Endodermal cell (in vitro differentiated cells): ENCODE measurements around the gene CELSR2. TPM values are rescaled to one million over a fixed set of nuclear protein-coding genes. Genes with fewer than 3 reads are reported as not detected.

Experiments used
- DNase-seq: peaks from one replicate; pipeline ENCODE4 v3.0.0-alpha.2; 2017
- H3K27ac ChIP-seq: 2 replicates; pipeline ENCODE4 v1.5.1; 2013; ENCODE audit warnings: mild to moderate bottlenecking, low read depth, low read length, moderate library complexity
- H3K27me3 ChIP-seq: 2 replicates; pipeline ENCODE4 v1.6.1; 2013; ENCODE audit warnings: mild to moderate bottlenecking, low read length, moderate library complexity; ENCODE audit not compliant: insufficient read depth, control insufficient read depth, poor library complexity, severe bottlenecking
- H3K36me3 ChIP-seq: 2 replicates; pipeline ENCODE4 v1.7.0; 2013; ENCODE audit warnings: mild to moderate bottlenecking, low read length, moderate library complexity; ENCODE audit not compliant: control insufficient read depth, insufficient read depth
- H3K4me1 ChIP-seq: one replicate; pipeline ENCODE4 v1.7.0; 2013; ENCODE audit warnings: low read length; ENCODE audit not compliant: control insufficient read depth, insufficient read depth
- H3K4me3 ChIP-seq: 2 replicates; pipeline ENCODE4 v1.5.1; 2013; ENCODE audit warnings: mild to moderate bottlenecking, low read length, moderate library complexity
- H3K9ac ChIP-seq: 2 replicates; pipeline ENCODE4 v1.6.1; 2013; ENCODE audit warnings: mild to moderate bottlenecking, low read length, moderate library complexity; ENCODE audit not compliant: poor library complexity, severe bottlenecking; ENCODE audit errors: extremely low read depth
- H3K9me3 ChIP-seq: 2 replicates; pipeline ENCODE4 v1.6.1; 2013; ENCODE audit warnings: mild to moderate bottlenecking, low read length, moderate library complexity; ENCODE audit not compliant: control insufficient read depth
- H3K27ac Mint-ChIP-seq: 2 replicates; pipeline ENCODE4 v1.8.0; 2020; ENCODE audit warnings: mixed read lengths
- H3K27me3 Mint-ChIP-seq: 2 replicates; pipeline ENCODE4 v1.8.0; 2021; ENCODE audit warnings: mild to moderate bottlenecking, mixed read lengths; ENCODE audit not compliant: insufficient read depth
- H3K36me3 Mint-ChIP-seq: 2 replicates; pipeline ENCODE4 v1.8.0; 2020; ENCODE audit warnings: low read depth, mixed read lengths
- H3K4me1 Mint-ChIP-seq: 2 replicates; pipeline ENCODE4 v1.8.0; 2020; ENCODE audit warnings: mixed read lengths
- H3K4me3 Mint-ChIP-seq: 2 replicates; pipeline ENCODE4 v1.8.0; 2020; ENCODE audit warnings: mild to moderate bottlenecking, moderate library complexity, mixed read lengths
- H3K9me3 Mint-ChIP-seq: 2 replicates; pipeline ENCODE4 v1.8.0; 2020; ENCODE audit warnings: mild to moderate bottlenecking, mixed read lengths
- WGBS, 2 experiments: methylation state at CpG; one replicate each; pipeline versions ENCODE4 v1.1.5 to v1.1.7; 2013; ENCODE audit warnings: missing lambda C conversion rate in 2 of 2, mixed read lengths in 1 of 2; ENCODE audit not compliant: insufficient coverage in 1 of 2, insufficient read length in 1 of 2; 5-methylcytosine and 5-hydroxymethylcytosine counted together
- total RNA-seq, 2 donors: library from RNA; stranded (reverse); fragmentation: NEBNext Ultra II Directional in 1 of 2; extraction: Animal tissue kit (Norgen Biotek cat#: 25700) in 1 of 2; gene quantifications; 2 replicates in 1 of 2; 3 replicates in 1 of 2; pipeline ENCODE4 v1.2.1, GENCODE V29; 2021
- TF ChIP-seq, protein P1 (sequence below): fragments of 200-600 bp; sonication (generic); conservative IDR thresholded peaks from 2 replicates; pipeline ENCODE4 v1.5.0; 2021; ENCODE audit warnings: antibody characterized with exemption, mild to moderate bottlenecking

CELSR2 gene
- total RNA-seq, 2 donors from 2014 or later = 16.1 to 20.2 TPM

DNA sequence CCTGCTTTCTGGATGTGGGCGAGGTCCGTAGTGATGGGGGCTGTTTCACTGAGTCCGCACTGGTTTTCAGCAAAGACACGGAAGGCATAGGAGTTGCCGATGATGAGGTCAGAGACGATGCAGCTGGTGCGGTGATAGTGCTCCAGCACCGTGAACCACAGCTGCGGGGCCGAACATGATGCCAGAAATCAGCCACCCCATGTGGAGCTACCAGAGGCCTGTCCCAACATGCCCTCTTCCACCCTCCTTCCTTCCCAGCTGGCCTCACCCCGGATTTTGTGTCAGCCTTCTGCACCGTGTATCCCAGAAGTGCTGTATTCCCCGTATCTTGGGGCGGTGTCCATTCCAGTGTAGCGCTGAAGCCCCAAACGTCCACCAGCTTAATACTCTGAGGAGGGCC is 47.4 kb downstream of the CELSR2 start:
- 94 to 96% methylated on average over 16 of the region's 16 CpGs for WGBS, 2 experiments

DNA sequence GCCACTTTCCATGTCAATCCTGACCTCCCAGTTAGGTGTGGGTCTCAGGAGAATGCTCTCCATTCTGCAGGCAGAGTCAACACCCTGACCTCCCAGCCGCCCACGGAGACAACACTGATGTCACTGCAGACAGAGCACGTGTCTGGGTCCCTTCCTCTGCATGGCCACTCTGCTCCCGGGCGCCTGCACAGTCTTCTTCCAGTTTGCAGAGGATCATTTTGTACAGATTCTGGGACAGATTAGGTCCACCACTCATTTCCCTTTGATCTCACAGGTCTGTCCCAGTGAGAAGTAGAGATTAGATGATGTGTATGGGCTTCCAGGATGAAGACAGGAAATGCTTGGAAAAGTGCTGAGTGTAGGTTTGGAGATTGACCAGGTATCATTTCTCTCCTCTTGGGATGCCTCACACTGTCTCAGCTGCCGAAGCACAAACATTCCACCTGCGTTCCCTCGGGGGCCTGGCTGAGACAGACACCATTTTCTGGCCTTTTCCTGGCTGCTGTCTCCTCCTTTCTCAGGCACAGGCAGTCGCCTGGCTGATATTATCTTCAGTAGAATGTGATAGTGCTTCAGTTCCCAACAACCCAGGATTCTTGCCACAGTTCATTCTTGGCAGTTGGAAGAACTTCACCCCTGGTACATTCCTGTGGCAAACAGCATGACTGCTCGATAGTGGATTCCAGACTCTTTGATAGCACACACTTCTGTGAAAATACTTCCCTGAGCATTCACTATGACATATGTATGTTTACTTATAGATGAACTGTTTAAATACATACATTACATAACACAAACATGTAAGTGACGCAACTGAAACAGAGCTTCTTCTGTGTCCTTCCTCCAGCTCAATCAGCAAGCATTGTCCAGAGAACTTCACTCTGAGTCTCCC is 49.6 kb downstream of the CELSR2 start:
- peaks cover 7% of the 10 kb centered on the region for H3K27me3 ChIP-seq
- peaks cover 5% of the 10 kb centered on the region for H3K4me1 ChIP-seq
- no peak overlapping the region for H3K4me3 ChIP-seq
- H3K27me3 Mint-ChIP-seq = peaks cover 8% of the 10 kb centered on the region
- H3K36me3 Mint-ChIP-seq = no peaks in the 10 kb centered on the region
- whole genome bisulfite sequencing, 2 experiments = 88 to 91% methylated on average over 11 of the region's 11 CpGs
- no peaks in the 10 kb centered on the region for H3K9me3 Mint-ChIP-seq
- no peak overlapping the region for H3K9ac ChIP-seq
- TF ChIP-seq, protein P1, sequence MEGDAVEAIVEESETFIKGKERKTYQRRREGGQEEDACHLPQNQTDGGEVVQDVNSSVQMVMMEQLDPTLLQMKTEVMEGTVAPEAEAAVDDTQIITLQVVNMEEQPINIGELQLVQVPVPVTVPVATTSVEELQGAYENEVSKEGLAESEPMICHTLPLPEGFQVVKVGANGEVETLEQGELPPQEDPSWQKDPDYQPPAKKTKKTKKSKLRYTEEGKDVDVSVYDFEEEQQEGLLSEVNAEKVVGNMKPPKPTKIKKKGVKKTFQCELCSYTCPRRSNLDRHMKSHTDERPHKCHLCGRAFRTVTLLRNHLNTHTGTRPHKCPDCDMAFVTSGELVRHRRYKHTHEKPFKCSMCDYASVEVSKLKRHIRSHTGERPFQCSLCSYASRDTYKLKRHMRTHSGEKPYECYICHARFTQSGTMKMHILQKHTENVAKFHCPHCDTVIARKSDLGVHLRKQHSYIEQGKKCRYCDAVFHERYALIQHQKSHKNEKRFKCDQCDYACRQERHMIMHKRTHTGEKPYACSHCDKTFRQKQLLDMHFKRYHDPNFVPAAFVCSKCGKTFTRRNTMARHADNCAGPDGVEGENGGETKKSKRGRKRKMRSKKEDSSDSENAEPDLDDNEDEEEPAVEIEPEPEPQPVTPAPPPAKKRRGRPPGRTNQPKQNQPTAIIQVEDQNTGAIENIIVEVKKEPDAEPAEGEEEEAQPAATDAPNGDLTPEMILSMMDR = no peak
- no peak overlapping the region for H3K4me3 Mint-ChIP-seq
- H3K27ac ChIP-seq = no peak overlapping the region
- H3K36me3 ChIP-seq = no peaks in the 10 kb centered on the region
- H3K4me1 Mint-ChIP-seq = peaks cover 6% of the 10 kb centered on the region
- no peaks in the 10 kb centered on the region for H3K9me3 ChIP-seq
- no peak for DNase-seq
- no peak overlapping the region for H3K27ac Mint-ChIP-seq

More for the DNA sequence above, 47.4 kb downstream of the CELSR2 start:
- H3K4me3 Mint-ChIP-seq = no peak overlapping the region
- H3K36me3 ChIP-seq = no peaks in the 10 kb centered on the region
- no peak for DNase-seq
- no peak overlapping the region for H3K4me3 ChIP-seq
- no peaks in the 10 kb centered on the region for H3K9me3 Mint-ChIP-seq
- peaks cover 5% of the 10 kb centered on the region for H3K4me1 ChIP-seq
- peaks cover 17% of the 10 kb centered on the region for H3K27me3 ChIP-seq
- H3K9ac ChIP-seq = no peak overlapping the region
- no peaks in the 10 kb centered on the region for H3K9me3 ChIP-seq
- H3K27ac ChIP-seq = no peak overlapping the region
- H3K4me1 Mint-ChIP-seq = peaks cover 10% of the 10 kb centered on the region
- TF ChIP-seq, protein P1 = no peak
- H3K27ac Mint-ChIP-seq = no peak overlapping the region
- H3K27me3 Mint-ChIP-seq = peaks cover 8% of the 10 kb centered on the region
- no peaks in the 10 kb centered on the region for H3K36me3 Mint-ChIP-seq

DNA sequence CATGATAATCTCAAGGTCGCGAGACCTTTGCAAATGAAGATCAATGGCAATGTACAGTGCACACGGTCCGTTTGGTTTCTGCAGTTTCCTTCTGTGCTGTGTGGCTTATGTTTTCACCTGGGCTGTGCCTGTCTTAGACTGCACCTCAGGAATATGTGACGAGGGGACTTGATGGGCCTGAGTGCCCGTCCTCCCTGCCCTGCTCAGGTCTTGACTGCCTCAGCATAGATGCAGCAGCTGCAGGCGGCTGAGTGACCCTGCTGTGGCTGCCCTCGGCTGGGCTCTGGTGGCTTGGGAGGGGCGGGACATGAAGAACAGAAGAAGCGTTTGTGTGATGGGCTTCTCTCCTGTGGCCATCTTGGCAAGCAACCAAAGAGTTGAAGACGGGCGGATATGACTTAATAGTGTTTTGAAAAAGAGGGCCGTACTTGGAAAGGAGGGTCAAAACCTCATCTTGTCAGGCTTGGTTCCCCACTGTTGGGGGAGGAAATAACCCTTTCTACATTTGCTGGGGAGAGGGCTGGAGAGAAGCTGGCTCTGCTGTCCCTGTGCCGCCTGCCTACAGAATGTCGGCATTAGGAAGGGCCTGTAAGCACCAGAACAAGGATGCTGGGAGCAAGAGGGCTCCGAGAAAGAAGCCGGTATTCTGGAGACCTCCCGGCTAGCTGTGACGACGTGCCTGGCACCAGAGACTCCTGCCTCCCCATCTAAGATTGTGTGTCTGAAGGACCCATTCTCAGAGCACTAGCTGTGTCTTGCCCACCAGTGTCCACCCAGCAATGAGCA is 50.4 kb downstream of the CELSR2 start:
- Mint-ChIP-seq H3K4me1 (peaks cover 6% of the 10 kb centered on the region), H3K27me3 (peaks cover 7% of the 10 kb centered on the region), H3K4me3 (no peak overlapping the region), H3K9me3 (no peaks in the 10 kb centered on the region), H3K36me3 (no peaks in the 10 kb centered on the region), H3K27ac (no peak overlapping the region)
- Histone ChIP-seq H3K27ac (no peak overlapping the region), H3K4me1 (peaks cover 5% of the 10 kb centered on the region), H3K9me3 (no peaks in the 10 kb centered on the region), H3K9ac (no peak overlapping the region), H3K36me3 (no peaks in the 10 kb centered on the region), H3K27me3 (peaks cover 7% of the 10 kb centered on the region), H3K4me3 (no peak overlapping the region)
- TF ChIP-seq, protein P1 = no peak
- DNase-seq = no peak
- WGBS, 2 experiments = 92 to 93% methylated on average over 18 to 20 of the region's 20 CpGs
